ENCODE data around the gene OVOL2. TPM values are rescaled to one million over a fixed set of nuclear protein-coding genes. Genes with fewer than 3 reads are reported as not detected.

Gene OVOL2
- total and polyA plus RNA-seq, 2 of the 8 experiments (the other 6 are each of a cell fraction or from before 2014, with no cell fraction given): 11.0 to 11.4 TPM

DNA sequence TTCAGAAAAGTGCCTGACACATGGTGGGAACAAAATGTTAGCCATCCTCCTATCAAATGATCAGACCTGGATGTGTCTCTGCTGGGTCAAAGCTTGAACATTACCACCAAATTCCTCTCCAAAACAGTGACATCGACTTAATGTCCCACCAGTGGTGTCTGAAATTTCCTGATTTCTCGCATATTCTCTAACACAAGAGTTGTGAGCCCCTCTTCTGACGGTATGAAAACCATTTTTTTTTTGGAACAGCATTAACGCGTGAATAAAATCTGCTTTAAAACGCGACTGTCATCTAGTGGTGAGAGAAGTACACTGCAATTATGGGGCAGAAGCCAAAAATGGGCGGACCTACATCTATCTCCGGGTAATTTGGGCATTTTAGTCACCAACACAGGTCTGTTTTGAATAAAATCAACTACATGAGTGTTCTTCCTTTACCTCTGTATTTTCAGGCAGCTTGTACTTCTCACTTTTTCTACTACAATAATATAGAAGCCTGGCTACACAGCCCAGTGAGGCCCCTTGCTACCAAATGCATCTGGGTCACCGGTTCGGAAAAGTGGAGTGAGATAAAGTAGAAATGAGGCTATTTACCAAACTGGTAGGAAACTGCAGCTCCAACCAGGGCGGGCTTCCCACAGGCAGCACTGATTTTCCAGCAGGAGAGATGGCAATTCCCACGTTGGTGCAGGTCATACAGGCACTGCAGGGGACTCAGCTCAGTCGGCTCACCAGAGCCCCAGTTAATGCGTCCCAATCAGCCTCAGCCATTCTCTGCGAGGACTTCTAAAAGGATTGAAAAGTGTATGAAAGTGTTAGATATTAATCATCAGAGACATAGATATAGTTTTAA is 61.5 kb downstream of the OVOL2 start (continued):
- TF ChIP-seq, protein P1, sequence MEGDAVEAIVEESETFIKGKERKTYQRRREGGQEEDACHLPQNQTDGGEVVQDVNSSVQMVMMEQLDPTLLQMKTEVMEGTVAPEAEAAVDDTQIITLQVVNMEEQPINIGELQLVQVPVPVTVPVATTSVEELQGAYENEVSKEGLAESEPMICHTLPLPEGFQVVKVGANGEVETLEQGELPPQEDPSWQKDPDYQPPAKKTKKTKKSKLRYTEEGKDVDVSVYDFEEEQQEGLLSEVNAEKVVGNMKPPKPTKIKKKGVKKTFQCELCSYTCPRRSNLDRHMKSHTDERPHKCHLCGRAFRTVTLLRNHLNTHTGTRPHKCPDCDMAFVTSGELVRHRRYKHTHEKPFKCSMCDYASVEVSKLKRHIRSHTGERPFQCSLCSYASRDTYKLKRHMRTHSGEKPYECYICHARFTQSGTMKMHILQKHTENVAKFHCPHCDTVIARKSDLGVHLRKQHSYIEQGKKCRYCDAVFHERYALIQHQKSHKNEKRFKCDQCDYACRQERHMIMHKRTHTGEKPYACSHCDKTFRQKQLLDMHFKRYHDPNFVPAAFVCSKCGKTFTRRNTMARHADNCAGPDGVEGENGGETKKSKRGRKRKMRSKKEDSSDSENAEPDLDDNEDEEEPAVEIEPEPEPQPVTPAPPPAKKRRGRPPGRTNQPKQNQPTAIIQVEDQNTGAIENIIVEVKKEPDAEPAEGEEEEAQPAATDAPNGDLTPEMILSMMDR (IDR thresholded peaks at IDR 0.05; ENCODE audit: control extremely low read depth in 1 of 3, insufficient read depth in 1 of 3, low read depth in 1 of 3, low read length in 3 of 3): peak; percentile 7 to 89 (median 62)
- no peak for TF ChIP-seq EGR1 (IDR thresholded peaks at IDR 0.05; ENCODE audit: borderline replicate concordance, low read depth, low read length)
- TF ChIP-seq FOSL1 (IDR thresholded peaks at IDR 0.05; ENCODE audit: insufficient read depth, low read depth, low read length): no peak
